Heart right ventricle (tissue), 16 donors: ENCODE data around the gene RUNX1. TPM values are rescaled to one million over a fixed set of nuclear protein-coding genes. Genes with fewer than 3 reads are reported as not detected.

ENCODE experiments used
- ATAC-seq, 8 donors: fragments of 200-7000 bp; cut with Tn5 transposase; one replicate each; pipeline ENCODE4 v1.9.1; 2020; ENCODE audit warnings: mild to moderate bottlenecking in 8 of 8, moderate library complexity in 8 of 8, moderate number of reproducible peaks in 1 of 8
- DNase-seq, 2 donors: peaks; one replicate each; pipeline ENCODE4 v3.0.0-alpha.2; 2020
- H3K27ac ChIP-seq, 10 donors: fragments of 200-600 bp; sonication (generic) in 2 of 10; one replicate each; pipeline versions ENCODE4 v1.5.0 to v1.8.0; 2020 to 2022; ENCODE audit warnings: mild to moderate bottlenecking in 3 of 10
- H3K27me3 ChIP-seq, 7 donors: fragments of 200-600 bp; one replicate each; pipeline ENCODE4 v1.8.0; 2021 to 2022; ENCODE audit warnings: mild to moderate bottlenecking in 2 of 7
- H3K36me3 ChIP-seq, 9 donors: fragments of 200-600 bp; sonication (generic) in 1 of 9; one replicate each; pipeline versions ENCODE4 v1.5.0 to v1.8.0; 2020 to 2022; ENCODE audit warnings: mild to moderate bottlenecking in 2 of 9
- H3K4me1 ChIP-seq, 9 donors: fragments of 200-600 bp; sonication (generic) in 1 of 9; one replicate each; pipeline versions ENCODE4 v1.5.0 to v1.8.0; 2020 to 2022; ENCODE audit warnings: mild to moderate bottlenecking in 4 of 9
- H3K4me3 ChIP-seq, 10 donors: fragments of 200-600 bp; sonication (generic) in 2 of 10; one replicate each; pipeline versions ENCODE4 v1.5.0 to v1.8.0; 2020 to 2022; ENCODE audit warnings: mild to moderate bottlenecking in 7 of 10, moderate library complexity in 2 of 10
- H3K9me3 ChIP-seq, 11 donors: fragments of 200-600 bp in 10 of 11; sonication (generic) in 2 of 11; one replicate each; pipeline versions ENCODE4 v1.5.0 to v1.8.0; 2013 to 2022; ENCODE audit warnings: mild to moderate bottlenecking in 2 of 11, control low read depth in 1 of 11, moderate library complexity in 1 of 11
- WGBS, 2 donors: extraction: QIAGEN DNeasy Blood & Tissue Kit; methylation state at CpG; one replicate each; pipeline ENCODE4 v1.1.7; 2013; ENCODE audit warnings: inconsistent platforms in 1 of 2; 5-methylcytosine and 5-hydroxymethylcytosine counted together
- intact Hi-C, 10 donors: fragments of 100-400 bp; cut with DNase I; formaldehyde crosslinking; loops; one replicate each; pipeline versions ENCODE4 v1.11.1 to v1.14.2; 2022
- polyA plus RNA-seq, 2 donors: library from polyadenylated mRNA; stranded (reverse); fragments of 200-250 nt; gene quantifications; one replicate each; pipeline ENCODE4 v1.2.3, GENCODE V29; 2013
- total RNA-seq, 10 donors: library from RNA; stranded (reverse); fragmentation: NEBNext Ultra II Directional in 3 of 10; extraction: Animal tissue kit (Norgen Biotek cat#: 25700) in 3 of 10; gene quantifications; one replicate each; pipeline versions ENCODE4 v1.2.1 to v1.2.4, GENCODE V29; 2021 to 2023
- TF ChIP-seq, protein P1 (sequence below), 9 donors: fragments of 200-600 bp; sonication (generic) in 2 of 9; IDR thresholded peaks; one replicate each; pipeline versions ENCODE4 v1.5.0 to v1.8.0; 2021 to 2022; ENCODE audit warnings: antibody characterized with exemption in 9 of 9, mild to moderate bottlenecking in 5 of 9, moderate library complexity in 1 of 9
- donor health status: Arrhythmogenic right ventricular cardiomyopathy.
- donor health status: ischemic (EF 13 %, LVEDD 7.1; RV severe dilation, severe dysfunction).
- donor health status: healthy with polysubstance abuse.
- donor health status: DM: no; HTN: yes; CAD: no.
- donor health status: DM: no; HTN: no; CAD: no.
- donor health status: ischemic (EF 25% LVEDD 6.9; RV normal size, moderate dysfunction).
- donor health status: ischemic (EF 25% LVEDD 5.7; RV mildly dilated, moderate dysfunction).
- donor health status: healthy.
- donor health status: DM: yes; HTN: yes; CAD: no.
- donor health status: Ischemic cardiomyopathy.
- donor health status: ischemic (EF 35%, LVEDD 5.7; RV mildly dilated, moderate dysfunction).
- donor health status: nonischemic (EF 11% LVEDD 7.7; RV severe dilation, severe dysfunction).
- donor health status: DM: yes; HTN: yes; CAD: no.
- donor health status: PGD.
- donor health status: ischemic (EF 29% LVEDD 5.4; RV normal size, mild dysfunction).
- donor health status: nonischemic (EF 23%, LVEDD 6.1; RV moderate dilation, normal function).

RUNX1 gene
- total and polyA plus RNA-seq, 12 donors, result 0.88 to 29.3 (median 3.5) TPM

- H3K36me3 ChIP-seq, result no peaks in the 10 kb centered on the region
- WGBS, 2 donors, result 73 to 75% methylated on average over 8 of the region's 8 CpGs
- H3K27me3 ChIP-seq, result peaks cover 0 to 26% (median 7%) of the 10 kb centered on the region in 7 donors
- intact Hi-C loops, result no loop called here
- peak overlapping the region in 1 of 10 donors; percentile 74 for H3K27ac ChIP-seq
- ATAC-seq, result no peak
- TF ChIP-seq, protein P1, sequence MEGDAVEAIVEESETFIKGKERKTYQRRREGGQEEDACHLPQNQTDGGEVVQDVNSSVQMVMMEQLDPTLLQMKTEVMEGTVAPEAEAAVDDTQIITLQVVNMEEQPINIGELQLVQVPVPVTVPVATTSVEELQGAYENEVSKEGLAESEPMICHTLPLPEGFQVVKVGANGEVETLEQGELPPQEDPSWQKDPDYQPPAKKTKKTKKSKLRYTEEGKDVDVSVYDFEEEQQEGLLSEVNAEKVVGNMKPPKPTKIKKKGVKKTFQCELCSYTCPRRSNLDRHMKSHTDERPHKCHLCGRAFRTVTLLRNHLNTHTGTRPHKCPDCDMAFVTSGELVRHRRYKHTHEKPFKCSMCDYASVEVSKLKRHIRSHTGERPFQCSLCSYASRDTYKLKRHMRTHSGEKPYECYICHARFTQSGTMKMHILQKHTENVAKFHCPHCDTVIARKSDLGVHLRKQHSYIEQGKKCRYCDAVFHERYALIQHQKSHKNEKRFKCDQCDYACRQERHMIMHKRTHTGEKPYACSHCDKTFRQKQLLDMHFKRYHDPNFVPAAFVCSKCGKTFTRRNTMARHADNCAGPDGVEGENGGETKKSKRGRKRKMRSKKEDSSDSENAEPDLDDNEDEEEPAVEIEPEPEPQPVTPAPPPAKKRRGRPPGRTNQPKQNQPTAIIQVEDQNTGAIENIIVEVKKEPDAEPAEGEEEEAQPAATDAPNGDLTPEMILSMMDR (IDR thresholded peaks at IDR 0.05), result no peak
- H3K4me1 ChIP-seq, result peaks cover 0 to 66% (median 0%) of the 10 kb centered on the region in 9 donors
- DNase-seq, result no peak
- H3K9me3 ChIP-seq, result no peaks in the 10 kb centered on the region
- H3K4me3 ChIP-seq, result no peak overlapping the region
Observed at GRCh38 chr21:34988139-34988538, 61.0 kb downstream of the RUNX1 start.

GRCh38 chr21:34987501-34988072 lies 61.5 kb downstream of the RUNX1 start:
- H3K27me3 ChIP-seq, result peaks cover 0 to 23% (median 7%) of the 10 kb centered on the region in 7 donors
- no peak for DNase-seq
- 50 to 56% methylated on average over 5 of the region's 5 CpGs for WGBS, 2 donors

GRCh38 chr21:34986561-34987500 lies 62.3 kb downstream of the RUNX1 start:
- intact Hi-C loops, result no loop called here
- TF ChIP-seq, protein P1 (IDR thresholded peaks at IDR 0.05), result no peak
- WGBS, 2 donors, result 53 to 56% methylated on average over 16 of the region's 16 CpGs
- peak in 1 of 8 donors; percentile 30 for ATAC-seq
- Histone ChIP-seq H3K36me3 (no peaks in the 10 kb centered on the region), H3K9me3 (no peaks in the 10 kb centered on the region), H3K4me1 (peaks cover 0 to 74% (median 0%) of the 10 kb centered on the region in 9 donors), H3K27me3 (peaks cover 0 to 21% (median 7%) of the 10 kb centered on the region in 7 donors), H3K27ac (peak overlapping the region in 2 of 10 donors; percentile 25 to 74), H3K4me3 (no peak overlapping the region)
- DNase-seq, result no peak

More at GRCh38 chr21:34987501-34988072, 61.5 kb downstream of the RUNX1 start:
- H3K27ac ChIP-seq, result peak overlapping the region in 2 of 10 donors; percentile 25 to 74
- no peaks in the 10 kb centered on the region for H3K36me3 ChIP-seq
- no peaks in the 10 kb centered on the region for H3K9me3 ChIP-seq
- H3K4me1 ChIP-seq, result peaks cover 0 to 72% (median 0%) of the 10 kb centered on the region in 9 donors
- TF ChIP-seq, protein P1 (IDR thresholded peaks at IDR 0.05), result no peak
- intact Hi-C loops, result no loop called here
- ATAC-seq, result no peak
- no peak overlapping the region for H3K4me3 ChIP-seq

DNA sequence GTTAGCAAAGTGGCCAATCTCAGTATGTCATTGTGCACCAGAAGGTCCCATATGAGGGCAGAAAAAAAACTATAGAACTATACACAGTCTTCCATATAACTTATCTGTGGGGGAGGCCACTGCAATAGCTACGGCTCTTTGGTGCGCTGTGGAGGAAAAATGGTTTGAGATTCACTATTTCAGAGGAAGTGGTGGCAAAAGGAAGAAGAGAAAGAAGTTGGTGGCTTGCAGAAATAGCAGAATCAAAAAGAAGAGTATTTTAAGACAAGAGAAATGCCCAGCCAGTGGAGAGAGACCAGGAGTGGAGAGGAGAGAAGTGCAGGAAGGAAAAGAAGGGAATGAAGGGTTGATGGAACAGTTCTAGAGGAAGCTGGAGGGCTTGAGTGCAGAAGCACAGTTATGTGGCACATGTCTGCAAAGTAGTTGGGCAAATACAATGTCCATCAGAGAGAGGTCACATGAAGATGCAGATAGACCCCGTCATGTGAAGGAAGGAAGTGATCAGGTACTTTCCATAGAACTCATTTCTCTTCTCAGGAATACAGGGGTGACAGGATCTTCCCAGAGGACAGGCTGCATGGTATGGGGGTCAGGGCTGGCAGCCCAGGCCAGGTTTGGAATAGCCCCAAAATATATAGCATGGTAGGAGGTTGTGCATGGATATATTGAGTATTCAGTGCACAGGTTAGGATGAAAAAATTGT lies 64.6 kb downstream of the RUNX1 start:
- H3K9me3 ChIP-seq, result no peaks in the 10 kb centered on the region
- peak overlapping the region in 1 of 10 donors; percentile 62 for H3K27ac ChIP-seq
- no peaks in the 10 kb centered on the region for H3K36me3 ChIP-seq
- H3K27me3 ChIP-seq, result peaks cover 0 to 12% (median 7%) of the 10 kb centered on the region in 7 donors
- intact Hi-C loops, result no loop called here
- no peak for ATAC-seq
- TF ChIP-seq, protein P1 (IDR thresholded peaks at IDR 0.05), result no peak
- no peak for DNase-seq
- no peak overlapping the region for H3K4me3 ChIP-seq
- H3K4me1 ChIP-seq, result peaks cover 0 to 69% (median 0%) of the 10 kb centered on the region in 9 donors
- 85 to 92% methylated on average over 3 of the region's 3 CpGs for WGBS, 2 donors
